ENCODE measurements around the gene CNIH3.

- no peak for TF ChIP-seq CTCF (conservative IDR thresholded peaks at IDR 0.05; ENCODE audit: low read depth, low read length)
- TF ChIP-seq POLR2A (IDR thresholded peaks at IDR 0.05; ENCODE audit: low read depth, low read length), result no peak
- no peak for TF ChIP-seq USF2 (IDR thresholded peaks at IDR 0.05; ENCODE audit: low read depth, low read length)
- TF ChIP-seq BHLHE40 (IDR thresholded peaks at IDR 0.05; ENCODE audit: low read depth, low read length), result no peak
- TF ChIP-seq ELK1 (IDR thresholded peaks at IDR 0.05; ENCODE audit: borderline replicate concordance, low read depth, low read length), result no peak
- TF ChIP-seq NFE2L2 (IDR thresholded peaks at IDR 0.05; ENCODE audit: low read depth, low read length), result no peak
- TF ChIP-seq RAD21 (IDR thresholded peaks at IDR 0.05; ENCODE audit: low read length), result no peak
Measured at GRCh38 chr1:224587051-224587450, 29.1 kb upstream of the CNIH3 start.

All from IMR-90 (cell line).